Muscle of leg (tissue), 16 donors: ENCODE measurements around the gene TRAF1. TPM values are rescaled to one million over a fixed set of nuclear protein-coding genes. Genes with fewer than 3 reads are reported as not detected.
A peak's percentile ranks its signal among the peaks of the same experiment; 100 is the strongest.
"Not testable (repeated sequence)": the region's sequence is repeated elsewhere in the genome, so short reads cannot be mapped to it uniquely, and the experiment has no call there.

Source experiments
- DNase-seq: peaks from one replicate; pipeline ENCODE4 v3.0.0; 2013
- H3K27ac ChIP-seq: one replicate; pipeline ENCODE4 v1.5.1; 2013; ENCODE audit warnings: mild to moderate bottlenecking, low read length, control low read depth
- H3K27me3 ChIP-seq: one replicate; pipeline ENCODE4 v1.6.1; 2013; ENCODE audit warnings: low read length; ENCODE audit not compliant: control insufficient read depth, insufficient read depth
- H3K36me3 ChIP-seq: one replicate; pipeline ENCODE4 v1.6.1; 2013; ENCODE audit warnings: low read length; ENCODE audit not compliant: control insufficient read depth, insufficient read depth
- H3K4me1 ChIP-seq: one replicate; pipeline ENCODE4 v1.6.1; 2013; ENCODE audit warnings: low read length; ENCODE audit not compliant: control insufficient read depth, insufficient read depth
- H3K4me3 ChIP-seq: one replicate; pipeline ENCODE4 v1.5.1; 2013; ENCODE audit warnings: low read length, control low read depth
- H3K9me3 ChIP-seq: replicated peaks from 2 replicates; pipeline ENCODE4 v1.6.1; 2013; ENCODE audit warnings: low read depth, low read length; ENCODE audit not compliant: control insufficient read depth
- WGBS: methylation state at CpG from one replicate; pipeline ENCODE4 v1.1.5; 2013; ENCODE audit warnings: missing lambda C conversion rate; ENCODE audit not compliant: insufficient coverage; 5-methylcytosine and 5-hydroxymethylcytosine counted together
- long read RNA-seq, 11 donors: transcript quantifications; one replicate each; lab custom pipeline, GENCODE V29; 2026
- polyA plus RNA-seq, 8 donors: library from polyadenylated mRNA; unstranded; fragments of 120-200 nt; gene quantifications; one replicate each; pipeline versions ENCODE4 v1.2.1 to v1.2.3, GENCODE V29; 2013; ENCODE audit warnings: inconsistent platforms in 1 of 8, low replicate concordance in 1 of 8; ENCODE audit not compliant: insufficient read length in 8 of 8, insufficient read depth in 1 of 8
- total RNA-seq: library from RNA; stranded (reverse); fragments of 120-200 nt; gene quantifications from one replicate; pipeline ENCODE4 v1.2.4, GENCODE V29; 2013

TRAF1 gene
- total RNA-seq (3.2 TPM), polyA plus RNA-seq (1 to 10 TPM; 3.1 to 5.2 (median 3.5) TPM)
- long read RNA-seq, donor 1 = 0 reads
- long read RNA-seq, donor 2 = 0 reads
- long read RNA-seq, donor 3 = 0 reads
- long read RNA-seq, donor 4, full-length matches to known transcripts = 1 of 1 reads
- long read RNA-seq, donor 4, partial matches to known transcripts = 0 of 1 reads
- long read RNA-seq, donor 4, other reads (novel, unspliced or antisense) = 0 of 1 reads
- long read RNA-seq, donor 5 = 0 reads
- long read RNA-seq, donor 6, full-length matches to known transcripts = 3 of 3 reads
- long read RNA-seq, donor 6, partial matches to known transcripts = 0 of 3 reads
- long read RNA-seq, donor 6, other reads (novel, unspliced or antisense) = 0 of 3 reads
- long read RNA-seq, donor 7, full-length matches to known transcripts = 1 of 1 reads
- long read RNA-seq, donor 7, partial matches to known transcripts = 0 of 1 reads
- long read RNA-seq, donor 7, other reads (novel, unspliced or antisense) = 0 of 1 reads
- long read RNA-seq, donor 8 = 0 reads
- long read RNA-seq, donor 9 = 0 reads
- long read RNA-seq, donor 10 = 0 reads
- long read RNA-seq, donor 11, full-length matches to known transcripts = 1 of 1 reads
- long read RNA-seq, donor 11, partial matches to known transcripts = 0 of 1 reads
- long read RNA-seq, donor 11, other reads (novel, unspliced or antisense) = 0 of 1 reads

DNA sequence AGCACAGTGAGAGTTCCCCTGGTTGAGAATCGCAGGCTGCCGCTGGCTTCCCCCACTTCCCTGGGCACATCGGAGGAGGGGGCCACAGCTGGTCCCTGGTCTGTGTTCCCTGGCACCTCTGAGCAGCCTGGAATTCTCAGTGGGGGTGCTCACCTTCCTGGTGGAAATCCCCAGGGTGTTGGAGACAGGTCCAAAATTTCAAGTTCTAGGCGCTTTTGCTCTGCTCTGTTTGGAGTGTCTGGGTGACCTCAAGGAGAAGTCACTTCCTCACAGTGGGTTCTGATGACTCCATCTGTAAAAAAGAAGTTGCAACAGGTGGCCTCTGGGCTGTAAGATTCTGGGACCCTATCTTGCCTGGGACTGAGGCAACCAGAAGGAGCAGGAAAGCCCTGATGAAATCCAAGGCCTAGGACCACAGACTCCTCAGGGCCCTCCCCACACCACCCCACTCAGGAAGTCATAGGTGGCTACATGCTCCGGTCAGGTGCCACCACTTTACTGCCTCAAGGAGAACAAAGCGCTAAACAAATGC, at the start of gene TRAF1:
TSS of gene TRAF1 (minus strand) at position 400 of the 532 bp plus-strand sequence. CDS start 721 bp downstream, outside the sequence.
- WGBS = 77% methylated on average over 4 of the region's 6 CpGs
- Histone ChIP-seq H3K4me3 (no peak within 1 kb of the TSS), H3K9me3 (no peaks in the 10 kb centered on the region), H3K27me3 (no peaks in the 10 kb centered on the region), H3K36me3 (no peaks in the 10 kb centered on the region), H3K27ac (no peak within 1 kb of the TSS), H3K4me1 (peaks cover 20% of the 10 kb centered on the region)
- DNase-seq = no peak

GRCh38 chr9:120974921-120975320, 48.3 kb upstream of the TRAF1 start:
- Histone ChIP-seq H3K27ac (no peak overlapping the region), H3K9me3 (no peaks in the 10 kb centered on the region), H3K4me3 (no peak overlapping the region), H3K27me3 (no peaks in the 10 kb centered on the region), H3K36me3 (peaks cover 10% of the 10 kb centered on the region), H3K4me1 (peaks cover 8% of the 10 kb centered on the region)
- no peak for DNase-seq
- no CpG with 5 or more reads among the region's 1 CpG for WGBS

- WGBS = 53% methylated on average over 2 of the region's 2 CpGs
- no peak overlapping the region for H3K27ac ChIP-seq
Measured at GRCh38 chr9:120974181-120974580, 47.6 kb upstream of the TRAF1 start.

GRCh38 chr9:120971938-120972337, 45.3 kb upstream of the TRAF1 start:
- DNase-seq = no peak
- Histone ChIP-seq H3K4me3 (no peak overlapping the region), H3K9me3 (no peaks in the 10 kb centered on the region), H3K4me1 (peaks cover 8% of the 10 kb centered on the region), H3K27ac (no peak overlapping the region), H3K27me3 (no peaks in the 10 kb centered on the region), H3K36me3 (no peaks in the 10 kb centered on the region)

More at GRCh38 chr9:120974181-120974580, 47.6 kb upstream of the TRAF1 start:
- Histone ChIP-seq H3K9me3 (no peaks in the 10 kb centered on the region), H3K27me3 (no peaks in the 10 kb centered on the region), H3K4me1 (peaks cover 8% of the 10 kb centered on the region), H3K4me3 (no peak overlapping the region), H3K36me3 (peaks cover 5% of the 10 kb centered on the region)
- no peak for DNase-seq

DNA sequence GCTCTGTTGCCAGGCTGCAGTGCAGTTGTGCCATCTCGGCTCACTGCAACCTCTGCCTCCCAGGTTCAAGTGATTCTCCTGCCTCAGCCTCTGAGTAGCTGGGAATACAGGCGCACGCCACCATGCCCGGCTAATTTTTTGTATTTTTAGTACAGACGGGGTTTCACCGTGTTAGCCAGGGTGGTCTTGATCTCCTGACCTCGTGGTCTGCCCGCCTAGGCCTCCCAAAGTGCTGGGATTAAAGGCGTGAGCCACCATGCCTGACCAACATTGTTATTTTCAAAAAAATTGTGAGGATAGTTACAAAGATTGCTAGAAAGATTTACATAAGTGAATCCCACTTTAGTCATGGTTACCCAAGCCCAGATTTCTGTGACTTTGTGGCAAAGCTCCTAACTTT, 44.9 kb upstream of the TRAF1 start:
- not testable (repeated sequence) for H3K36me3 ChIP-seq, H3K27ac ChIP-seq, H3K9me3 ChIP-seq, H3K4me3 ChIP-seq, H3K27me3 ChIP-seq, DNase-seq, H3K4me1 ChIP-seq
- WGBS = 89% methylated on average over 9 of the region's 9 CpGs

DNA sequence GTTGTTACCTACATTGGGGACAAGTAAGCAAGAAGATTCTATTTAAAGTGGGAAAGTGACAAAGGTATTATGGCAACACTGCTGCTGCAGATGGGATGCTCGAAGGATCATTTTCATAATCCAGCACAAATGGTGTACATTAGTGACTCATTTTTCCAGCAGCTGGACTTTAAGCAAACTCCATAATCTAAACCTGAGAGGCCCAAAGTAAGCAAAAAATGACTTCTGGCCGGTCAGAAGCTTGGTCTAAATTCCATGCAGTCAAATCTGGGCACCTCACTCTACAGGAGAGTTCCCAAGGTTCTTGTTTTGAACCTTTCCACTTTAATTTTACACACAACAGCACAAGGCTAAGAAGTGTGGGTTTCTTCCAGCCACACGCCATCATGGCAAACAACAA, 43.6 kb upstream of the TRAF1 start:
- Histone ChIP-seq H3K4me1 (peaks cover 11% of the 10 kb centered on the region), H3K9me3 (no peaks in the 10 kb centered on the region), H3K4me3 (no peak overlapping the region), H3K27ac (peak overlapping the region; percentile 26), H3K27me3 (no peaks in the 10 kb centered on the region), H3K36me3 (no peaks in the 10 kb centered on the region)
- whole genome bisulfite sequencing = 22% methylated on average over 1 of the region's 3 CpGs
- peak; percentile 85 for DNase-seq

DNA sequence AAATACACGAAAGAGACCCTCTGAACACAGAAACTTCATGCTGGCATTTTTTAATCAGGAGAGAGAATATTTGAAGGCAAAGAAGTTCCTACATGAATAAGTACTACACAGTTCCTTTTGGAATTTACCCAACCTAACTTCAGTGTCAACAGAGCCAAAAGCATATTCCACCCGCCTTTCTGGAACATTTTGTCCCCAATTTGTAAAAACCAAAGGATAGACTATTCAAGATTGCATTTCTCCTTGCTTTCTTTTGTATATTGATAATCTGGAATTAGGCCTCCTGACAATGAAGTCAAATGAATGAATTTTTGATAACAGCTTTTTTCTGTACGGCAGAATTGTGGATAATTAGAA, 39.4 kb upstream of the TRAF1 start:
- Histone ChIP-seq H3K27me3 (no peaks in the 10 kb centered on the region), H3K4me1 (peaks cover 6% of the 10 kb centered on the region), H3K4me3 (no peak overlapping the region), H3K36me3 (no peaks in the 10 kb centered on the region), H3K9me3 (no peaks in the 10 kb centered on the region), H3K27ac (peak overlapping the region; percentile 8)
- DNase-seq = peak; percentile 85
- no CpG with 5 or more reads among the region's 3 CpGs for WGBS

DNA sequence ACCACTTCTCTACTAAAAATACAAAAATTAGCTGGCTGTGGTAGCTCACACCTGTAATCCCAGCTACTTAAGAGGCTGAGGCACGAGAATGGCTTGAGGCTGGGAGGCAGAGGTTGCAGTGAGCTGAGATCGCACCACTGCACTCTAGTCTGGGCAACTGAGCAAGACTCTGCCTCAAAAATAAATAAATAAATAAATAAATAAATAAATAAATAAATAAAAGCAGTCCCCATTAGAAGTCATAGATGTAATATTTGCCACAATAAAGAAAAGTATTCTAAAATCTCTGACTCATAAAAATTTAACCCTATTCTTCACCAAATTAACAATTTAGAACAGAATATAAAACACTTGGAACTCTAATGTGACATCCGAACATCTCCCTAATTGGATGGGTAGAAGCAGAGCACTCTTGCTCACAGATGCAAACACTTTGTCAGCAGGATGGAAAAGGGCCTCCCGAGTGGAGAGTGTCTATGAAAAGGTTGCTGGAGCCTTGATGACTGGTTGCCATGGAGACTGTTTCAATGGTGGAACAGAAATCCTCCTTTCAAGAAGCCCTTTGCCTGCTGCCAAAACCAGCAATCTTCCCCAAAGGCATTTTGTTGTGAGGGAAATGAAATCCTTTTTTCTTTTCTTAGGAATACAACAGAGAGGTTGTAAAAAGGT, 38.9 kb upstream of the TRAF1 start:
- peak overlapping the region; percentile 30 for H3K27ac ChIP-seq
- no peaks in the 10 kb centered on the region for H3K9me3 ChIP-seq
- DNase-seq = peak; percentile 96
- no peaks in the 10 kb centered on the region for H3K27me3 ChIP-seq
- no peaks in the 10 kb centered on the region for H3K36me3 ChIP-seq
- no peak overlapping the region for H3K4me3 ChIP-seq
- H3K4me1 ChIP-seq = peaks cover 6% of the 10 kb centered on the region
- WGBS = no CpG with 5 or more reads among the region's 4 CpGs

DNA sequence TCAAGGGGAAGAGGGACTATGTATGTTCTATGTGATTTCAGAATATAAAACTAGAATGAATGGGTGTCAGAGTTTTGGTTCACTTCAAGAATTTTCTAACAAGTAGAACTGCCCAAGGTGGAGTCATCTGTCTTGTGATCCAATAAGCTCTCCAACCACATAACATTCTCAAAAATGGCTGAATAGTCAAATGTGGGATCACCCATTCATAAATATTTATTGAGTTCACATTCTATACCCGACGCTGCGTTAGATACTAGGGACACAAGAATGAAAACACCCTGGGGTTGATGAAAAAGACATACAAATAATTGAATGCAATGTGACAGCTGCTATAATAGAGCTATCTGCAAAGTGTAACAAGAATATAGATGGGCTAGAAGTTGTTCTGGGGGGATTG, 35.3 kb upstream of the TRAF1 start:
- no peaks in the 10 kb centered on the region for H3K36me3 ChIP-seq
- peaks cover 3% of the 10 kb centered on the region for H3K4me1 ChIP-seq
- DNase-seq = no peak
- no peaks in the 10 kb centered on the region for H3K27me3 ChIP-seq
- H3K4me3 ChIP-seq = no peak overlapping the region
- no peak overlapping the region for H3K27ac ChIP-seq
- WGBS = no CpG with 5 or more reads among the region's 3 CpGs
- no peaks in the 10 kb centered on the region for H3K9me3 ChIP-seq

GRCh38 chr9:120960001-120960400, 33.4 kb upstream of the TRAF1 start:
- Histone ChIP-seq H3K4me3 (no peak overlapping the region), H3K36me3 (no peaks in the 10 kb centered on the region), H3K4me1 (no peaks in the 10 kb centered on the region), H3K9me3 (no peaks in the 10 kb centered on the region), H3K27me3 (no peaks in the 10 kb centered on the region), H3K27ac (no peak overlapping the region)
- DNase-seq = no peak
- WGBS = no CpG with 5 or more reads among the region's 1 CpG
